Measurements from ENCODE around the gene PDZRN3.

GRCh38 chr3:73432706-73433032 lies 192.1 kb downstream of the PDZRN3 start:
- TF ChIP-seq CREB5 (CRISPR knock-in tag; IDR thresholded peaks at IDR 0.05; ENCODE audit: low read depth) = no peak
- TF ChIP-seq ZFP30 (CRISPR knock-in tag; IDR thresholded peaks at IDR 0.05) = no peak
- TF ChIP-seq PATZ1 (CRISPR knock-in tag; IDR thresholded peaks at IDR 0.05; ENCODE audit: borderline replicate concordance) = no peak
- no peak for TF ChIP-seq RARB (CRISPR knock-in tag; IDR thresholded peaks at IDR 0.05)
- TF ChIP-seq ZC3H10 (CRISPR knock-in tag; IDR thresholded peaks at IDR 0.05) = no peak
- TF ChIP-seq ZFP3 (CRISPR knock-in tag; IDR thresholded peaks at IDR 0.05) = no peak
